HG03520 (cell line): Measurements from ENCODE around the gene RIPOR3.
"Not testable (repeated sequence)": the region's sequence is repeated elsewhere in the genome, so short reads cannot be mapped to it uniquely, and the experiment has no call there.

Experiments used
- ATAC-seq: cut with Tn5 transposase; IDR thresholded peaks from one replicate; pipeline ENCODE4 v1.9.1; 2021; ENCODE audit warnings: mild to moderate bottlenecking, moderate library complexity; ENCODE audit not compliant: unreplicated experiment

The RIPOR3 gene

DNA sequence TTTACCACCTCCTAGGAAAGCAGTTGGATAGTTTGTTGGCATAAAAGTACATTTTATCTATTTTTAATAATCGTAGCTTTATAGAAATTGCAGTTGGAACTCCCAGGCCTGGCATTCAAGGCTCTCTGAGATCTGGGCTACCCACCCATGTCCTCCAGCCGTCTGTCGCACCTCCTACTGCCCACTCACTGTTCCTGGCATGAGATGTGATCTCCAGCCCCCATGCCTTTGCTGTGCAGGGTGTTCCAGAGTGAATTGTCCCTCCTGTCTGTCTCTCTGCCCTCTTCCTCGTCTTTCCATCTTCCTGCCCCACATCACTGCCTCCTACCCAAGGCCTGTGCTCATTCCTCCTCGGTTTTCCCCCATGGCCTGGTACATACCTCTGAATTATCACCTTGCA is 130.5 kb downstream of the RIPOR3 start:
- ATAC-seq = no peak

DNA sequence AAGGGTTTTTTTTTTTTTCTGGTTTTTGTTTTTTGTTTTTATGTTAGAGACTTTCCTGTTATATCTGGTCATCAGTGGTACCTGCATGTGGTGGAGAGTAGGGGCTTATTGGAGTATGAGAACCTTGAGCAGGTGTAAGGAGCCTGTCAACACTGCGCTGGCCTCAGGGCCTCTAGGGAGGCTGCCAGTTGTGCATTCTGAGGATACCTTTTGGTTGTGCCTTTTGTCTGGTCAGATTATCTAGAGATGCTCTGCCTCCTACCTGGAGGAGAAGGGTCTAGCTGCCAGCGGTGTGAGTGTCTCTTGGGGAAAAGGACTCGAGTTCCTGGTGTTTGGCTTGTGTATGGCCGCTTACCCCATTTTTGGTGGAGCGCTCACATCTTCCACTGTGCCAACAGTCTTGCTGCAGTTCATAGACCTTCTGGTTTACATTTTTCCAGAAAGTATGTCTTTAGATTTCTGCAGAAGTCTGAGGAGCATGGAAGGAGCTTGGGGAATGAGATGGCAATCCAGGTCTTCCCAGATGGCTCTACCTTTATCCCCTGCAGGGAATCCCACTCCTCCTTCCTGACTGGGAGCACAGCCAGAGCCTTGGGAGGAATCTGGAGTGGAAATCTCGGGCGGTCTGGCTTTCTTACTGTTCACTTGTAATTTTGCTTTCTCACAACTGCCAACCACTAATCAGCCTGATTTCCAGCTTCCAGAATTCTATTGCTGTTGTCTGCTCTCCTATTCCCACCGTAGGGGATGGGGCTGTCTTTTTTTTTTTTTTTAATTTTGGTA is 131.3 kb downstream of the RIPOR3 start:
- ATAC-seq = no peak

DNA sequence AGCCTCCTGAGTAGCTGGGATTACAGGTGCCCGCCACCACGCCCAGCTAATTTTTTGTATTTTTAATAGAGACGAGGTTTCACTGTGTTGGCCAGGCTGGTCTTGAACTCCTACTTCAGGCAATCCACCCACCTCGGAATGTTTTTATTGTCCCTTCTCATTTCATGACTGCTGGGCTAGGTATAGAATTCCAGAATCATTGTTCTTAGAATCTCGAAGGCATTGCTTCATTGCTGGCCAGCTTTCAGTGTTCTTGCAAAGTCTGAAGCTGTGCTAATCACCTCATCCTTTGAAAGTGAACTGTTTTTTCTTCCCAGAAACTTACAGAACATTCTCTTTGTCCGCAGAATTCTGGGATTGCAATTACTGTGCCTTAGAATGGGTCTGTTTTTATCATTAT is 132.2 kb downstream of the RIPOR3 start:
- no peak for ATAC-seq

DNA sequence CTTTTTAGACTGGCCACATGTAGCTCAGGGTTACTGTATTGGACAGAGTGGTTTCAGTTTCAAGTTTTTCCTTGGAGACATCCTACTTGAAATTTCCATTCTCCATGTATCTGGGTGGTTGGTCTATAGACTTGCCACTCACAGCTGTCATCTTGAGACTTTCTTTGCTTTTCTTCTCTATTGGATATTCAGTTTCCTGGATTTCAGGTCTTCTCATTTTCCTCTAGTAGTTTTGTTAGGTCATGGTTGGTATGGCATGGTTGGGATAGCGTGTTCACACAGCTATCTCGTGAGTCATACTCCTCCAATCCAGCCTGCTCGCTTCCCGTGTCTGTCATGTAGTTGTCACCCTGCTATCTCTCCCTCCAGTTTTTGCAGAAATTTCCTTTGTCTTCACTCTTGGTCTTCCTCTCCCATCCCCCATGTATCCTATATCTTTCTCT is 132.8 kb downstream of the RIPOR3 start:
- no peak for ATAC-seq

DNA sequence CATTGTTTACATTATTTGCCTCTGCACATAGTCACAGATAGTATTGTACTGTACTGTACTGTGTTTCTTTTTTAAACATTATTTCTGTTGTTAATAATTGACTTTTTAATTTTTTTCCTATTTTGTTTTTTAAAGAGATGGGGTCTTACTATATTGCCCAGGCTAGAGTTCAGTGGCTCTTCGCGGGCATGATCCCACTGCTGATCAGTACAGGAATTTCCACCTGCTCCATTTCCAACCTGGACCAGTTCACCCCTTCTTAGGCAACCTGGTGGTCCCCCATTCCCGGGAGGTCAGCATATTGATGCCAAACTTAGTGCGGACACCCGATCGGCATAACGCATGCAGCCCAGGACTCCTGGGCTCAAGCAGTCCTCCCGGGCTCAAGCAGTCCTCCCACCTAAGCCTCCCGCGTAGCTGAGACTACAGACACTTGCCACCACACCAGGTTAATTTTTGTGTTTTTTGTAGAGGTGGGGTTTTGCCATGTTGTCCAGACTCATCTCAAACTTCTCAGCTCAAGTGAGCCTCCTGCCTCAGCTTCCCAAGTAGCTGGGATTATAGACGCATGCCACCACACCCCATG is 133.7 kb downstream of the RIPOR3 start:
- no peak for ATAC-seq

DNA sequence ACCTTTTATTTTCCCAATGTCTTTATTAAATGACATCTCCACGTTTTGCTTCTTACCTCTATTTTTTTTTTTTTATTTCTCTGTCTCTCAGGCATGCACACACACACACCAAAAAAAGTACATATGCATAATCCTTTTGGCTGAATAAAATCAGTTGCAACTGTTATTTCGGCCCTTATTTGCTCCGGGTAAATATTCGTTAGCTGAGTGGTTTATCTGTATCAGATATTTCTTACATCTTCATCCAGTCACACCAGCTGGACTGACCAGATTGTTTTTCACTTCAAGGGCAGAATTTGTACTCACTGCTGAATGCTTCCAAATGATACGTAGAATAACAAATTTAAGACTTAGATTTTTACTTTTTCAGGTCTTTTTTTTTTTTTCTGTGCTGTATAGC is 135.7 kb downstream of the RIPOR3 start:
- ATAC-seq = no peak

DNA sequence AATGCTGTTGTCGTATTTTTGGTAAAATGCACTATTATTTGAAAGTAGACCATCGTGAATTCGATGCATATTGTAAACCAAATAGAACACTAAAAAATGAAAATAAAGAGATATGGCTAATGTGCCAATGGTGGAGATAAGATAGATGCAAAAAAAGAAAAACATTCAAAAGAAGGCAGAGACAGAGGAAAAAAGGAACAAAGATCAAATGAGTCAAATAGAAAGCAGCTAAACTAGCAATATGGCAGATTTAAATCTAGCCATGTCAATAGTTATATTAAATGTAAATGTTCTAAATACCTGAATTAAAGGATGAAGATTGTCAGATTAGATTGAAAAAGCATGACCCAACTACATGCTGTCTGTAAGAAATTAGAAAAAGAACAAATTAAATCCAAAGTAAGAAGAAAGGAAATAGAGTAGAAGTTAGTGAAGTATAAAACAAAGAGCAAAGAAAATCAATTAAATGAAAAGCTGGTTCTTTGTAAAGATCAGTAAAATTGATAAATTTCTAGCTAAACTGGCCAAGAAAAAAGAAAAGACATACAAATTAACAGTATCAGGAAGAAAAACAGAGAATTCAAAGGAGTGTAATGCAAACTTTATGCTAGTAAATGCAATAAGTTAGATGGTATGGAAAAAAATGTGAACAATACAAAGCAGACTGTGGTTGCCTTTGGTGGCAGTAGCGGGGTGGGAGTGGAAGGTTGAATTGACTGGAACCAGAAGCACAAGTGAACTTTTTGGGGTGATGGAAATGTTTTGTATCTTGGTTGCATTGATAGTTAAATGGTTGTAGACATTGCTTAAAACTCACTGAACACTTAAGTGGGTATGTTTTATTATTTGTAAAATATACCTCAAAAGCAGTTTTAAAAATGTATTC is 136.4 kb downstream of the RIPOR3 start:
- no peak for ATAC-seq

DNA sequence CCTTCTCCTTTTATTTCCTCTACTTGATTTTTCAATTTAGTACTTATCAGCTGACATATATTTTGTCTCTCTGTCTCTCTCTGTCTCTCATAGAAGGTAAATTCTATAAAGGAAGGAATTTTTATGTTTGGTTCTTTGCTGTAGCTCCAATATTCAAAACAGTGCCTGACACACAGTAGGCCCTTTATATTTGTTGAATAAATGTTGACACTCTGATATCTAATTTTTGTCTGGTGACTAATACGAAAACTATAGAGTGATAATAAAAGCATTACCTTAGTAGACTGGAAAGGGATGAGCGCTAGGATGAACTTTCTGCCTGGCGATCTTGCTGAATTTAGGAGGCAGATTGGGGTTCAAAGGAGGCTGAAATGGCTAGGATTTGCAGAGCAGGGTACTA is 138.4 kb downstream of the RIPOR3 start:
- no peak for ATAC-seq

DNA sequence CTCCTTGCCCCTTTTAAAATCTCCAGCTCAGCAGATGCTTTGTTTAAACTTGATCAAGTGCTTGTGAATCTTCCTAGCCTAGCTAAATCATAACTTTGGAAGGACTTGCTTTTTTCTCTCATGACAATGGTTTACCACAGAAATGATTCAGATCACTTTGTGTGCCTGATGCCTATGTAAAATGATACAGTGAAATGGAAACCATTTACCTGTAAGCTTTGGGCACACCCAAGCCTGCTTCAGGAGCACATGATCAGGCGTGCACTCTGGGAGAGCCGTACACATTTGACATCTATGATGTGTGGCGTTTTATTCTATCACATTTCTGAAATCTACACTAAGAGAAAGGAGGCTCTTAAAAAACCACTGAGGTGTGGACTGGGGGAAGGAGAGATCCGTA is 140.1 kb downstream of the RIPOR3 start:
- no peak for ATAC-seq

DNA sequence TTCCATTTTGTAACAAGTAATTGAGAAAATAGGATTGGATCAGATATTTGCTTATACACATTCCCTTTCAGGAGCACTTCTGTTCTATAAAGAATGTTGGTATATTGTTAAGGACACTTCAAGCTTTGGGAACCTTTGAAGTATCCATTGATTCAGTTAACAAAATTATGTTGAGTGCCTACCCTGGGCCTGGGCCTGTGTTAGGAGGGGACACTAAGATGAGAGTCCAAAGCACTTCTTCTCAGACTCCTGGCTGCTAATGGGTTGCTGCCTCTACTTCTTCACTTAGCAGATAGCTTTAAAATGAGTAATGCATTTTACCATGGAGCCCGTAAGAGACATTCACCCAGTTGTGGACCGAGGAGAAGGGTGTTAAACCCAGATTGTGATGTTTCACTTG is 140.8 kb downstream of the RIPOR3 start:
- ATAC-seq = no peak

DNA sequence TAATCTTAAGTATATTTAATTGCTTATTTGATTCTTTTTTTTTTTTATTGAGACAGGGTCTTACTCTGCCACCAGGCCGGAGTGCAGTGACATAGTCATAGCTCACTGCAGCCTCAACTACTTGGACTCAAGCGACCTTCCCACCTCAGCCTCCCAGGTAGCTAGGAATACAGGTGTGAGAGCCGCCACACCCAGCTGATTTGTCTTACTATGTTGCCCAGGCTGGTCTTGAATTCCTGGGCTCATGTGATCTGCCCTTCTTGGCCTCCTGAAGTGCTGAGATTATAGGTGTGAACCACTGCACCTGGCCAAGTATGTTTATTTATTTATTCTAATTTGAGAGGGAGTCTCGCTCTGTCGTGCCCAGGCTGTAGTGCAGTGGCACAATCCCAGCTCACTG is 142.9 kb downstream of the RIPOR3 start:
- no peak for ATAC-seq

DNA sequence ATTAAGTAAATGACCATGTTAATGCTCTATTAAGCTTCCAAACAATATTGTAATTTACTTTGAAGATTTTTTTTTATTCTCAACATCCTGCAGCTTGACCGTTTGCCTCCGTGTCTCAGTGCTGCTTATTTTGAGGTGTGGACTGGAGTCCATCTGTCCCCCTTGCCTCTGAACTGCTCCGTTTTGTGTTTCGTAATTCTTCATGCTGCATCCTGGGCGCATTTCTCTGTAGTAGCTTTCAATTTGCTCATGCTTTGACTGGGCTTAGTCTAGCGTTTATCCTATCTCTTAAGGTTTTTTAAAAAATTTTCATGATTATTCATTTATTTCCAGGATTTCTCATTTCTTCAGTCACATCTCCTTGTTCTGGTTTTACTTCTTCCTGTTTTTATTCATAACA is 143.4 kb downstream of the RIPOR3 start:
- ATAC-seq = no peak

DNA sequence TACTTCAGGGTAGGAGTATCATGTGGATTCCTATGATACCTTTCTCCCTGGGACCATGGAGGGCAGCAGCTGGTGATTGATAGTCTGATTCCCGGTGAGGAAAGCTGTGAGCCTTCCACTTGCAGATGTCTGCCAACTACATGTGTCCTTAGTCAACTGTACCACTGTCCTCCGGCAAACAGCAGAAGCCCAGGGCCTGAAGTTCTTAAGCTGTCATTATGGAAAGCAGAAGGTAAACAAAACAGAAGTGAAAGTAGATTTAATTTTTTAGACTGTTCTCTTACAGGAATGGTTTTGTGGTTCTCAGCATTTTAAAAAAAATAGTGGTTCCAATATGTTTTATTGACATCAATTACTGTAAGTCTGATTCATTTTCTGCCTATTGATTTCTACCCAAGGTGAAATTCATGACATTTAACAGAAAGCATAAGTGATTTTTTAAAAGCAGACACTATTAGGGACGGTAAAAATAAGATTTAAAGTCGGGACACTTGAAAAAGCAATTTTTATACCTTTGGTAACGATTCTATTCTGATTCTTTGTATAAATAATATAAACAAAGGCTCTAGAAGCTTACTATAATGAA is 144.5 kb downstream of the RIPOR3 start:
- ATAC-seq = peak; percentile 48

DNA sequence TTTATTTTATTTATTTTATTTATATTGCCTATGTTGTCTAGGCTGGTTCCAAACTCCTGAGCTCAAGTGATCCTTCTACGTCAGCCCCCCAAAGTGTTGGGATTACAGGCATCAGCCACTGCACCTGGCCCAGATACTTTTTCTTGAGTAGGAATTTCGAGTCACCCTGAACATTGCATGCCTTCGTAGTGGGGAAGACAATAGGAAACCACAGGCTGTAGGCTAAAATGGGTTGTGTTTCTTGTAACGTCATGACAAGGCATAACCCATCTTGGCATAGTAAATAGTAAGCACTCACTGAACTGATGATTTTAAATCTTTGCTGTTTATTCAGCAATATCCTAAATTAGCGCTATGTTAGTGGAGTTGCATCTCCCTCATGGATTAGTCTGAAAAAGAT is 146.2 kb downstream of the RIPOR3 start:
- ATAC-seq = no peak

DNA sequence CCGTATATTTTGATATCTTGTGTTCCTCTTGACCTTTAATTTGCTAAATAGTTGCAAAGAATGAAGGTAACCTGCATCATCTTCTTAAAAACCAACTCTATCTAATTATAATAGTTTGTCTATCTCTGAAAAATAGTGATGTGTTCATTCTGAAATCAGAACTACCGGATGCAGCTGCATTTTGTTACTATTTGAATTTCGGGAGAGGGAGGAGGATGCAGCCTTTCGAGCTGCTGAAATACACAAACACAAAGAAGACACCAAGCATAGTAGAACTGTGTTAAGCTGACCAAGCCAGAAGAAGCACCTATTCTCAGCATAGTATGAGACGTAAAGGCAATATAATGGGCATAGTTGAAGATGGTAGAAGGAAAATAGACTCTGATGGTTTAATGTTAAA is 148.0 kb downstream of the RIPOR3 start:
- no peak for ATAC-seq

DNA sequence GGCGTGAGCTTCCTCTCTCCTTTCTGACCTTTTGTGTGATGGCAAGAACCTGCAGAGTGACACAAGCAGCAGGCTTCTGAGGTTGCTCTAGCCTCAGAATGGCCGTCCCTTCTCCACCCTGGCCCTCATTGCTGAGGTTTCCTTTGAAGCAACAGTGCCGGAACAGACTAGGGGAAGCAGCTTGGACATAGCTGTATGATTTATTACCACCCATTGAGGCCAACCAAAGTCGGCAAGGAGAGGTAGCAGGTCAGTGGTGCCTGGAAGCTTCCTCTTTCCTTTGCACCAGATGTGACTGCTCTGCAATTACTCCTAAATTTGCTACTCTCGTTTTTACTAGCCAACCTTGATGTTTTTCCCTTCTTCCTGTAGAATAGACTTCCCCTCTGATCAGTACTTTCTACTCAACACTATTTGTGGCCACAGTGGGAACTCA is 149.7 kb downstream of the RIPOR3 start:
- ATAC-seq = no peak

DNA sequence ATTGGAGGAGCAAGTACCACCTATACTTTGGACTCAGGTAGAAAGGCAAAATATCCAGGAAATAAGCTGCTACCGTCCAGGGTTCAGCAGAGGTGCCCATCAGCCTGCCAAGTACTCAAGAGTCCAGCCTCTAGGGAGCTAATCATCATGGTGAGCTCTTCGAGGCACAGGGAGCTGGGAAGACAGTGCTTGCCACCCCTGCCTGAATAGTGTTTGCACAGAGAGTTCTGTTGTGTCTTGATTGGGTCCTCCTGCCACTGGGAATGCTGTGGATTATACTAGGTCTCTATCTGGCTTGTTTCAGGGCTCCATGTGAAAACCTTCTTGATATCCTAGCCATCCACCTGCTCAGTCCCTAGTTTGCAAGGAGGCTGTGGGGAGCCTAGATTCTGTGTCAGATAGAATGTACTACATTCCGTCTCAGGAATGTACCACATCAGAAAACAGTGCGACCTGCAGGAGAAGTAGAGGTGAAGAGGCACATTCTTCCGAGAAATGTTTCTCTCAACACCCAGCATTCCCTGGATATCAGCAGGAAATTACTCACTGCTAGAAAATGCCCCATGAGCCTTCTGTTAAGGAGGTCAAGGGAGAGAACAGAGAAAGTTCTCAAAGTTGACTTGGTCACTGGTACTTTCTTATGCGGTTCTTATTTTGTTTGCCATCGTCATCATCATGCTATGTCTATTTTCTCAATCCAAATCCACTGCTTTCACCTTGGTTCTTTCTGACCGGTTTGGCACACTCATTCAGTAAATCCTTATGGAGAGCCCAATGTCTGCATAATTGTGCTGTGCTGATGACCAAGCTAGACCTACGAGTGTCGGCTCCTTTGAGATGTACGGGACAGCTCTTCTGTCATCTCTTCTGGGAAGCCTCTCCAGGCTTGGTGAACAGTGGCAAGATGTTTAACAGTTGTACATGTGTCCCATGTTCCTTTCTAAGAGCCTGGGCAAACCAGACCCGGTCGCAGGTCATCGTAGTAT is 150.4 kb downstream of the RIPOR3 start:
- no peak for ATAC-seq

DNA sequence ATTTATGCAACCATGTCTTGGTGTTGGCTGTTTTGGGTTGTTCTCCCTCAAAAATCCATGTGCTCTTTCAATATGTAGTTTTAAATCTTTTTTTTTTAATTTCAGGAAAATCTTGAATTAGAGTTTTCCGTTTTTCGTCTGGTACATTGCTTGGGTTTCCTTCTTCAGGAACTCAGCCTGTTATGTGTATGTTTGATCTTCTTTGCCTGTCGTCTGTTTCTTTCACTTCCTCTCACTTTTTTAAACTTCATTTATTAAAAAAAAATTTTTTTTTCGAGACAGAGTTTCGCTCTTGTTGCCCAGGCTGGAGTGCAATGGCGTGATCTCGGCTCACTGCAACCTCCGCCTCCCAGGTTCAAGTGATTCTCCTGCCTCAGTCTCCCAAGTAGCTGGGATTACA is 151.5 kb downstream of the RIPOR3 start:
- not testable (repeated sequence) for ATAC-seq

DNA sequence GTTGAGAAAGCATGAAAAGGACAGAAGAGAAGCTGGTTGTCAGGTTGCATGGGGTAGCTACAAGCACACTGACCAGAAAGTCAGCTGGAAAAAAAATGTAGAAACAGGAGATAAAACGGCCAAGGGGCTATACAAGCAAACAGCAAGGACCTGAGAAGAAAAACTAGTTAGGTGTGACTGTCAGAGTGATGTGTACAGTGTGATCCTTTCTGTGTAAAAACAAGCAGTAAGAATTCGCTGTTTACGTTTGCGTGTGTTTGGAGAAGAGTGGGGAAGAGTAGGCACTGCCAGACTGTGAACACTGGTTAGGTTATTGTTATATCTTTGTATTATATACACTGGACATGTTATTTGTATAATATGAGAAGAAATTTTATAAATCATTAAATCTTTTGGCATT is 153.1 kb downstream of the RIPOR3 start:
- ATAC-seq = no peak

DNA sequence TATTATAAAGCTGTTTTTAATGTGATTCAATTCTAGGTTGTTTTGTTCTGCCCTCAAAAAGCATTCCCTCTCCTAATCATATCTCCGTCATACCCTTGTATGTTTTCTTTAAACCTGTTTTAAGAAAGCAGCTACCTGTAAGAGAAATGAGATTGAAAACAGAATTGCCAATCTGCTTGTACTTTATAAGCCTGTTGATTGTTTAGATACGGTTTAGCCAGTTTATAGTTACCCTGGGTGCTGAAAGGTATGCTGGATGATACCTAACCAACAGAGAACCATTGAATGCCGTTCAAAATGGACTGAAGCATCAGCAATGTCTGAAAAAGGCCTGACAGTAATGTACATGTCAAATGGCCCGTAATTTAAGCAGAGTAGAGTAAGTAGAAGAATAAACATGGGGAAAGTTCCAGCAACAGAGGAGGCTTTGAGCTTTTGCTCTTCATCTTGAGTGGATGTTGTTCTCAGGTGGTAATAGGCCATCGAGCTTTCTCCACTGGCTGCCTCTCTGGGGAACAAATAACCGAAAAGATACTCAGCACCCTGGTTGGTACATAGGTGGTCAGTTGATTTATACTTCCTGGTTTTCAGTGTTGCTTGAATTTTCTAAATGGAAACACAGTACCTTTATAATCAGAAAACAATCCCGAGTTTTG is 153.7 kb downstream of the RIPOR3 start:
- ATAC-seq = no peak
